ENCODE measurements around the gene ARHGAP26.

GRCh38 chr5:142823806-142824205, 53.6 kb downstream of the ARHGAP26 start:
- TF ChIP-seq CTCF (IDR thresholded peaks at IDR 0.05; ENCODE audit: low read depth, low read length, missing input control) (no peak), ATF3 (IDR thresholded peaks at IDR 0.05) (no peak)

Measured in liver (tissue), 3 donors.